Transverse colon (tissue), 4 donors: ENCODE data around the gene GMEB2. TPM values are rescaled to one million over a fixed set of nuclear protein-coding genes. Genes with fewer than 3 reads are reported as not detected.

Experiments
- DNase-seq: peaks from one replicate; pipeline ENCODE4 v3.0.0-alpha.2; 2019
- H3K27ac ChIP-seq, 4 donors: fragments of 200-600 bp; sonication (generic); 2 replicates each; pipeline ENCODE4 v1.5.1; 2016 to 2018; ENCODE audit warnings: inconsistent platforms in 4 of 4
- H3K27me3 ChIP-seq: fragments of 200-600 bp; sonication (generic); 2 replicates; pipeline ENCODE4 v1.5.1; 2017; ENCODE audit warnings: inconsistent platforms
- H3K36me3 ChIP-seq, 4 donors: fragments of 200-600 bp; sonication (generic); 2 replicates each; pipeline ENCODE4 v1.5.1; 2017 to 2019; ENCODE audit warnings: inconsistent platforms in 4 of 4
- H3K4me1 ChIP-seq, 4 donors: fragments of 200-600 bp; sonication (generic); 2 replicates each; pipeline ENCODE4 v1.5.1; 2017 to 2020; ENCODE audit warnings: inconsistent platforms in 4 of 4
- H3K4me3 ChIP-seq, 4 donors: fragments of 200-600 bp; sonication (generic); 1 replicate in 1 of 4; 2 replicates in 3 of 4; pipeline versions ENCODE4 v1.5.1 to v1.6.1; 2017 to 2019; ENCODE audit warnings: inconsistent platforms in 4 of 4
- H3K9me3 ChIP-seq, 2 donors: fragments of 200-600 bp; sonication (generic); 2 replicates each; pipeline ENCODE4 v1.5.1; 2017 to 2019; ENCODE audit warnings: inconsistent platforms in 2 of 2
- CTCF ChIP-seq, 5 experiments: fragments of 200-600 bp in 3 of 5; fragments of 450-650 bp in 2 of 5; sonication (generic) in 3 of 5; IDR thresholded peaks; 1 replicate in 2 of 5; 2 replicates in 3 of 5; pipeline ENCODE4 v1.5.1; 2016 to 2017; ENCODE audit warnings: antibody characterized with exemption in 5 of 5, inconsistent platforms in 3 of 5, mild to moderate bottlenecking in 2 of 5, moderate library complexity in 1 of 5
- EP300 ChIP-seq: sonication (generic); formaldehyde crosslinking; IDR thresholded peaks from one replicate; pipeline ENCODE4 v1.6.1; 2017; ENCODE audit warnings: antibody characterized with exemption, low read depth
- POLR2A ChIP-seq: fragments of 450-650 bp; IDR thresholded peaks from one replicate; pipeline ENCODE4 v1.6.1; 2016; ENCODE audit warnings: antibody characterized with exemption, mild to moderate bottlenecking, moderate library complexity
- POLR2AphosphoS5 ChIP-seq, 3 donors: sonication (generic); formaldehyde crosslinking; IDR thresholded peaks; one replicate each; pipeline ENCODE4 v1.6.1; 2016; ENCODE audit warnings: antibody characterized with exemption in 3 of 3
- WGBS, 2 donors: methylation state at CpG; one replicate each; pipeline ENCODE4 v1.1.5; 2018; ENCODE audit warnings: low coverage in 1 of 2; 5-methylcytosine and 5-hydroxymethylcytosine counted together
- in situ Hi-C, 4 donors: fragments of 200-750 bp; cut with MboI; loops; one replicate each; pipeline versions ENCODE4 v1.15.0 to v1.15.1; 2017; ENCODE audit warnings: low sequenced_read_pairs in 3 of 4, low pct_ligation_motif_present in 1 of 4, low pct_unique_long_range_greater_than_20kb in 1 of 4
- intact Hi-C: fragments of 100-400 bp; cut with DNase I; formaldehyde crosslinking; loops from one replicate; pipeline ENCODE4 v1.15.1; 2023; ENCODE audit warnings: low total_unique reads
- total RNA-seq, 4 donors: library from RNA; depleted of rRNA; stranded (reverse); fragments of >200 nt; gene quantifications; one replicate each; pipeline ENCODE4 v1.1.0, GENCODE V29; 2016

The GMEB2 gene
- total RNA-seq, 4 donors from 2014 or later: 9.0 to 20.3 (median 13.5) TPM

DNA sequence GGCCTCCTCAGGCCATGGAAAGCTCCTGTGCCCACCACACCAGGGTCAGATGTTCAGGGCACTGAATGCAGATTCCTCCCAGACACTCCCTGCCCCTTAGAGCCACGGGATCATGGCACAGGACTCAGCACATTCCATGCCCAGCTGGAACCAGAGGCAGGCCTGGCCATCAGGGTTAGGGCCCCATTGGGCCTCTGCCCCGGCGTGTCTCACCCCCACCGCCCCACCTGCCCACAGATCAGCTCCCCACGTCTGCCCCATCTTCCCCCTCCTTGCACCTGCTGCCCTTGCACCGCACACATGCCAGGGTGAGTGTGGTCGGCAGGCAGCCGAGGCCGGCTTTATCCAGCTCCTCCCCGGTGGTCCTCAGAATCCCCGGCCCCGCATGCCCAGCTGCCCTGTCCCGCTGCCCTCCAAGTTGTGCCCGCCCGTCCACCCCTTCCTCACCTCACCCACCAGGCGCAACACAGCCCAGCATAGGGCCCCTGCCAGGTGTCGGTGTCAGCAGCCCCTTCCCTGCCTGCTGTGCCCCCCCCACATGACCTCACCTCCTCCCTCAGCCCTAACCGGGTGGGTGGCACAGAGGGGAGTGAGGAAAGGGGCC is 77.1 kb downstream of the GMEB2 start:
- no peak overlapping the region for H3K27ac ChIP-seq
- WGBS, 2 donors: 40 to 79% methylated on average over 1 to 18 of the region's 18 CpGs
- no peaks in the 10 kb centered on the region for H3K9me3 ChIP-seq
- H3K4me3 ChIP-seq: no peak overlapping the region
- no peak for DNase-seq
- no peak for TF ChIP-seq POLR2A
- no peak for TF ChIP-seq EP300
- no peak for TF ChIP-seq CTCF (IDR thresholded peaks at IDR 0.05)
- TF ChIP-seq POLR2AphosphoS5 (IDR thresholded peaks at IDR 0.05): no peak
- intact Hi-C loops: no loop called here
- in situ Hi-C loops: loop anchor here in 1 of 4 donors (25.0 kb wide), 1 partner anchor 88 kb away; the partner anchor contains the start of gene GMEB2
- peaks cover 5 to 39% (median 31%) of the 10 kb centered on the region in 4 donors for H3K4me1 ChIP-seq
- peaks cover 64% of the 10 kb centered on the region for H3K27me3 ChIP-seq
- no peaks in the 10 kb centered on the region for H3K36me3 ChIP-seq

- Histone ChIP-seq H3K27ac (no peak overlapping the region), H3K4me1 (peaks cover 5 to 40% (median 34%) of the 10 kb centered on the region in 4 donors), H3K36me3 (no peaks in the 10 kb centered on the region), H3K9me3 (no peaks in the 10 kb centered on the region), H3K4me3 (no peak overlapping the region), H3K27me3 (peaks cover 56% of the 10 kb centered on the region)
- in situ Hi-C loops: loop anchor here in 1 of 4 donors (25.0 kb wide), 1 partner anchor 88 kb away; the partner anchor contains the start of gene GMEB2
- DNase-seq: no peak
- WGBS, 2 donors: 32% methylated on average over 4 of the region's 25 CpGs; no CpG with 5 or more reads in 1 of the 2 donors
- intact Hi-C loops: no loop called here
- TF ChIP-seq POLR2A (no peak), POLR2AphosphoS5 (IDR thresholded peaks at IDR 0.05) (no peak), EP300 (no peak), CTCF (IDR thresholded peaks at IDR 0.05) (no peak)
These were observed 77.9 kb downstream of the GMEB2 start for GRCh38 chr20:63549019-63549418.

GRCh38 chr20:63548542-63548941 is 78.4 kb downstream of the GMEB2 start:
- no peak for TF ChIP-seq POLR2AphosphoS5 (IDR thresholded peaks at IDR 0.05)
- no peak for TF ChIP-seq CTCF (IDR thresholded peaks at IDR 0.05)
- TF ChIP-seq POLR2A: no peak
- TF ChIP-seq EP300: no peak
- Histone ChIP-seq H3K4me3 (no peak overlapping the region), H3K4me1 (peaks cover 5 to 35% (median 30%) of the 10 kb centered on the region in 4 donors), H3K36me3 (no peaks in the 10 kb centered on the region), H3K9me3 (no peaks in the 10 kb centered on the region), H3K27ac (no peak overlapping the region), H3K27me3 (peaks cover 52% of the 10 kb centered on the region)
- DNase-seq: no peak
- intact Hi-C loops (no loop called here), in situ Hi-C loops (loop anchor here in 1 of 4 donors (25.0 kb wide), 1 partner anchor 89 kb away; the partner anchor contains the start of gene GMEB2)
- 46 to 61% methylated on average over 3 to 11 of the region's 11 CpGs for WGBS, 2 donors

GRCh38 chr20:63547725-63548480 is 79.0 kb downstream of the GMEB2 start, which contains the start of gene SRMS:
Gene SRMS, minus strand, starts transcription at chr20:63547749. Its CDS starts 286 bp downstream, at chr20:63547463.
- DNase-seq: no peak
- H3K4me1 ChIP-seq: peaks cover 5 to 33% (median 26%) of the 10 kb centered on the region in 4 donors
- H3K27ac ChIP-seq: peak within 1 kb of the TSS in 1 of 4 donors; percentile 69
- TF ChIP-seq POLR2AphosphoS5 (IDR thresholded peaks at IDR 0.05): no peak
- no peak for TF ChIP-seq EP300
- TF ChIP-seq POLR2A: no peak
- no peaks in the 10 kb centered on the region for H3K9me3 ChIP-seq
- no peak within 1 kb of the TSS for H3K4me3 ChIP-seq
- H3K36me3 ChIP-seq: no peaks in the 10 kb centered on the region
- in situ Hi-C loops (loop anchor here in 1 of 4 donors (25.0 kb wide), 1 partner anchor 89 kb away; the partner anchor contains the start of gene GMEB2), intact Hi-C loops (no loop called here)
- 58% methylated on average over 27 of the region's 35 CpGs; no CpG with 5 or more reads in 1 of the 2 donors for WGBS, 2 donors
- H3K27me3 ChIP-seq: peaks cover 51% of the 10 kb centered on the region
